Endodermal cell (in vitro differentiated cells): ENCODE data around the gene TSC2. TPM values are rescaled to one million over a fixed set of nuclear protein-coding genes. Genes with fewer than 3 reads are reported as not detected.

ENCODE experiments used
- DNase-seq: peaks from one replicate; pipeline ENCODE4 v3.0.0-alpha.2; 2017
- H3K27ac ChIP-seq: 2 replicates; pipeline ENCODE4 v1.5.1; 2013; ENCODE audit warnings: mild to moderate bottlenecking, low read depth, low read length, moderate library complexity
- H3K27me3 ChIP-seq: 2 replicates; pipeline ENCODE4 v1.6.1; 2013; ENCODE audit warnings: mild to moderate bottlenecking, low read length, moderate library complexity; ENCODE audit not compliant: insufficient read depth, control insufficient read depth, poor library complexity, severe bottlenecking
- H3K36me3 ChIP-seq: 2 replicates; pipeline ENCODE4 v1.7.0; 2013; ENCODE audit warnings: mild to moderate bottlenecking, low read length, moderate library complexity; ENCODE audit not compliant: control insufficient read depth, insufficient read depth
- H3K4me1 ChIP-seq: one replicate; pipeline ENCODE4 v1.7.0; 2013; ENCODE audit warnings: low read length; ENCODE audit not compliant: control insufficient read depth, insufficient read depth
- H3K4me3 ChIP-seq: 2 replicates; pipeline ENCODE4 v1.5.1; 2013; ENCODE audit warnings: mild to moderate bottlenecking, low read length, moderate library complexity
- H3K9ac ChIP-seq: 2 replicates; pipeline ENCODE4 v1.6.1; 2013; ENCODE audit warnings: mild to moderate bottlenecking, low read length, moderate library complexity; ENCODE audit not compliant: poor library complexity, severe bottlenecking; ENCODE audit errors: extremely low read depth
- H3K9me3 ChIP-seq: 2 replicates; pipeline ENCODE4 v1.6.1; 2013; ENCODE audit warnings: mild to moderate bottlenecking, low read length, moderate library complexity; ENCODE audit not compliant: control insufficient read depth
- H3K27ac Mint-ChIP-seq: 2 replicates; pipeline ENCODE4 v1.8.0; 2020; ENCODE audit warnings: mixed read lengths
- H3K27me3 Mint-ChIP-seq: 2 replicates; pipeline ENCODE4 v1.8.0; 2021; ENCODE audit warnings: mild to moderate bottlenecking, mixed read lengths; ENCODE audit not compliant: insufficient read depth
- H3K36me3 Mint-ChIP-seq: 2 replicates; pipeline ENCODE4 v1.8.0; 2020; ENCODE audit warnings: low read depth, mixed read lengths
- H3K4me1 Mint-ChIP-seq: 2 replicates; pipeline ENCODE4 v1.8.0; 2020; ENCODE audit warnings: mixed read lengths
- H3K4me3 Mint-ChIP-seq: 2 replicates; pipeline ENCODE4 v1.8.0; 2020; ENCODE audit warnings: mild to moderate bottlenecking, moderate library complexity, mixed read lengths
- H3K9me3 Mint-ChIP-seq: 2 replicates; pipeline ENCODE4 v1.8.0; 2020; ENCODE audit warnings: mild to moderate bottlenecking, mixed read lengths
- CTCF ChIP-seq: fragments of 200-600 bp; sonication (generic); conservative IDR thresholded peaks from 2 replicates; pipeline ENCODE4 v1.5.0; 2021; ENCODE audit warnings: antibody characterized with exemption, mild to moderate bottlenecking
- WGBS, 2 experiments: methylation state at CpG; one replicate each; pipeline versions ENCODE4 v1.1.5 to v1.1.7; 2013; ENCODE audit warnings: missing lambda C conversion rate in 2 of 2, mixed read lengths in 1 of 2; ENCODE audit not compliant: insufficient coverage in 1 of 2, insufficient read length in 1 of 2; 5-methylcytosine and 5-hydroxymethylcytosine counted together
- total RNA-seq, 2 donors: library from RNA; stranded (reverse); fragmentation: NEBNext Ultra II Directional in 1 of 2; extraction: Animal tissue kit (Norgen Biotek cat#: 25700) in 1 of 2; gene quantifications; 2 replicates in 1 of 2; 3 replicates in 1 of 2; pipeline ENCODE4 v1.2.1, GENCODE V29; 2021

The TSC2 gene
- total RNA-seq, 2 donors from 2014 or later: 166 to 192 TPM

- no peaks in the 10 kb centered on the region for H3K27me3 ChIP-seq
- H3K4me1 ChIP-seq: no peaks in the 10 kb centered on the region
- peaks cover 4% of the 10 kb centered on the region for H3K4me1 Mint-ChIP-seq
- no peak for TF ChIP-seq CTCF
- H3K36me3 Mint-ChIP-seq: peaks cover 30% of the 10 kb centered on the region
- WGBS, 2 experiments: 95 to 100% methylated on average over 22 to 29 of the region's 29 CpGs
- H3K4me3 ChIP-seq: no peak overlapping the region
- no peak overlapping the region for H3K4me3 Mint-ChIP-seq
- no peaks in the 10 kb centered on the region for H3K9me3 ChIP-seq
- H3K27ac Mint-ChIP-seq: no peak overlapping the region
- H3K27ac ChIP-seq: no peak overlapping the region
- DNase-seq: no peak
- no peak overlapping the region for H3K9ac ChIP-seq
- H3K9me3 Mint-ChIP-seq: no peaks in the 10 kb centered on the region
- peaks cover 15% of the 10 kb centered on the region for H3K36me3 ChIP-seq
- no peaks in the 10 kb centered on the region for H3K27me3 Mint-ChIP-seq
Observed at GRCh38 chr16:2054543-2055245, 6.9 kb downstream of the TSC2 start.

GRCh38 chr16:2056077-2056476, 8.3 kb downstream of the TSC2 start:
- no peak overlapping the region for H3K27ac ChIP-seq
- H3K36me3 ChIP-seq: peaks cover 8% of the 10 kb centered on the region
- peak; percentile 43 for TF ChIP-seq CTCF
- no peak overlapping the region for H3K4me3 Mint-ChIP-seq
- H3K4me1 ChIP-seq: no peaks in the 10 kb centered on the region
- peak; percentile 63 for DNase-seq
- no peaks in the 10 kb centered on the region for H3K27me3 ChIP-seq
- H3K4me1 Mint-ChIP-seq: peaks cover 4% of the 10 kb centered on the region
- no peak overlapping the region for H3K4me3 ChIP-seq
- peaks cover 29% of the 10 kb centered on the region for H3K36me3 Mint-ChIP-seq
- no peak overlapping the region for H3K9ac ChIP-seq
- no peaks in the 10 kb centered on the region for H3K9me3 Mint-ChIP-seq
- no peak overlapping the region for H3K27ac Mint-ChIP-seq
- no peaks in the 10 kb centered on the region for H3K9me3 ChIP-seq
- no peaks in the 10 kb centered on the region for H3K27me3 Mint-ChIP-seq
- WGBS, 2 experiments: 91 to 93% methylated on average over 13 to 15 of the region's 15 CpGs

- H3K36me3 Mint-ChIP-seq: peaks cover 23% of the 10 kb centered on the region
- peak; percentile 65 for TF ChIP-seq CTCF
- peaks cover 4% of the 10 kb centered on the region for H3K4me1 Mint-ChIP-seq
- Histone ChIP-seq H3K9me3 (no peaks in the 10 kb centered on the region), H3K27ac (no peak overlapping the region), H3K4me3 (no peak overlapping the region), H3K4me1 (no peaks in the 10 kb centered on the region), H3K27me3 (no peaks in the 10 kb centered on the region), H3K9ac (no peak overlapping the region), H3K36me3 (peaks cover 7% of the 10 kb centered on the region)
- H3K9me3 Mint-ChIP-seq: no peaks in the 10 kb centered on the region
- H3K27me3 Mint-ChIP-seq: no peaks in the 10 kb centered on the region
- DNase-seq: peak; percentile 74
- no peak overlapping the region for H3K27ac Mint-ChIP-seq
- no peak overlapping the region for H3K4me3 Mint-ChIP-seq
- WGBS, 2 experiments: 88 to 94% methylated on average over 7 to 19 of the region's 19 CpGs
Observed at GRCh38 chr16:2056681-2057407, 9.1 kb downstream of the TSC2 start.
